CD4-positive, alpha-beta T cell treated with Interleukin-15 for 1 hour (primary cell): ENCODE measurements around the gene TMEM87B.

Experiments used
- DNase-seq: peaks from one replicate; pipeline ENCODE4 v3.0.0-alpha.2; 2020

TMEM87B gene

DNA sequence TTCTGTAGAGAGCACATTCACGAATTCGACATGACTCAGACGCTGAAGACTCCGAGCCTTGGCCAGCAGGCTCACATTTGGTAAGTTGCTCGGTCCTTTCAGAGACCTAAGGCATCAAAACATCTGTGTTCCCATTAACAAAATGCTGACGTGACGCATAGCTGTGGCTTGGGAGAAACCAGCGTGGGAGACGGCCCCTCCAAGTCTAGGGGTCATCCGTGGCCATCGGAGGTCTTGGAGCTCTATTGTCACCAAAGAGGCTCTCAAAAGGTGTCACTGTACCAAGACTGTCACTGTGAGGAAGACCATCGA, 98.1 kb downstream of the TMEM87B start:
- DNase-seq = no peak

DNA sequence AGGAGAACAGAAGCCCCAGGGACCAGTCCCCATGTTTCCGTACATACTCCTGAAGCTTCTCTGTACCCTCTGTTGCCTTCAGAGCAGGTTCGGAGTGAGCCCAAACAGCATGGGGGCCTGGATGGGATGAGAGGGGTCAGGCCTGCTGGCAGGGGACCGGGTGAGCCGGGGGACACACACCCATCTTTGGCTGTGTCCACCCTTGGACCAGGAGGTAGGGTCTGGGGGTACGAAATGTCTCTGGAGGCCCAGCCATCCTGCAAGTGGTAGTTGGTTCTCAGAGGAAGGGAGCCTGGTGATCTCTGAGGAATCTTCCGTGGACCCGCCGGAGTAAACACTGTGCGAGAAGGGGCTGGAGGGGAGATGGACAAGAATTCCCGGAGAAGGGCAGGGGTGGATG, 98.4 kb downstream of the TMEM87B start:
- no peak for DNase-seq

DNA sequence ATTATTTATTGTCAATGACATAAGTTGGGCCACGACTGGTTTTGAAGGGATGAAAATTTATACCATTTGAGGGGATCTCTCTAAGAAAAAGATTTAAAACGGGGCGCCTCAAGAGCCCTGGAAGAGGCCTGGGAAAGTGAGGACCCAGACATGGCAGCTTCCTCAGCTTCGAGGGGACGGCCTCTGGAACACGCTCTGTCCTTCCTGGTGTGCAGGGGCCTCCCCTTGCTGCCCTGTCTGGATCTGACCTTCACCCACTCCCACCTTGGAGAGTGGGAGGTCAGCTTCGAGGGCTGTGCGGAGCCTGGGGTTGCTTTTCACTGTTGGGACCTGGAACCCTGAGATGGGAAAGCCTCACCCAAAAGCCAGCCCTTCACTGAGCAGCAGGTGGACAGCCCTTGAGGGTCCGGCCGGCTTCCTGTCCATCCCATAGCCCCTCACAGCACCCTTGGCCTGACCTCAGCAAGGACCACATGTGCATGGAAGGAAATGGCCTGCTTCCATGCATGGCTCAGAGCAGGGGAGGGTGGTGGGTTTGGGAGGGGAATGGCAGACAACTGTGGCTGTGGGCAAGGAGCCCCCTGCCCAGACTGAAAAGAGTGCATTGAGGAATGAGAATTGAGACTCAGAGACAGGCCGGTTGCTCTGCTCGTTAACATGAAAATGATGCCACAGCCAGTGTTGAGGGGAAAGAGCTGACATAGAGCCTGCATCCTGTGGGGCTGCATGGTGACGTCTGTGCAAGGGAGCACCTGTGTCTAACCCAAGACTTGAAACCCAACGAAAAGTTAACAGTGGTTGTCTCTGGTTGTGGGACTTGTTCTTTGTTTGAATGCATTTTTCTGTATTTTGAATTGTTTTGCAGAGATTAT, 99.4 kb downstream of the TMEM87B start:
- peak; percentile 51 for DNase-seq

DNA sequence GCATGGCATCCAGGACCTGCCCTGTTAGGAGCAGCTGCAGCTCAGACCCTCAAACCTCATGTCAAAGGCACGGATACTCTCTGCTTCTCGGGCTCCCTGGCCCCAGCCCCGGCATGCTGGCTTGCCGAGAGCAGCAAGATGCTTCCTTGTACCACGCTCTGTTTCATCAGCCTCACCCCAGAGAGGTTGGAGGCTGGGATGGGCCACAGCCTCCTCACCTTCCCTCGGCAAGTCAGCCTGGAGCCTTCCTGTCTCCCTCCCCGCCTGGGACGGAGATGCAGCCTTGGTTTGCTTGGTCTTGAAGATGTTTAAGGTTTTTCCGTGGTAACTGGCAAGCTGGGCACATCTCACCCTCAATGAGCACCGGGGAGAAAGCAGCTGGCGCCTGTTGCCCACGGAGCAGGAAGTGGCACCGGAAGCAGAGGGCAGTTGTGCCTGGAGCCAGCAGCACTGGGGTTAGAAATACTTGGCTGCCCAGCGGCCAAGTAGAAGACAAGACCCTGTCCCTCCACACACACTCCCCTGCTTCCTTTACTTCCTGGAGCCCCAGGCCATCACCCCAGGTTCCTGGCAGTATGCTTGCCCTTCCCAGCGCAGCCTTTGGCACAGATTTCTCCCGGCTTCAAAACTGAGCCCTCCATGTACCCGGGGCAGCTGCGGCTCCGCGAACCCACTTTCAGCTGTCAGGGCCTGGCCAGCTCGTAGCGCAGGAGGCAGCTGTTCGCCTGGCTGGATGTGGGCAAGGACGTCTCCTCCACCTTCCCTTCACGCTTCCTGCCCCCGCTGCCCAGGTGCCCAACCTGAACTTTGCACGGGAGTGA, 100.5 kb downstream of the TMEM87B start:
- DNase-seq = peak; percentile 29

DNA sequence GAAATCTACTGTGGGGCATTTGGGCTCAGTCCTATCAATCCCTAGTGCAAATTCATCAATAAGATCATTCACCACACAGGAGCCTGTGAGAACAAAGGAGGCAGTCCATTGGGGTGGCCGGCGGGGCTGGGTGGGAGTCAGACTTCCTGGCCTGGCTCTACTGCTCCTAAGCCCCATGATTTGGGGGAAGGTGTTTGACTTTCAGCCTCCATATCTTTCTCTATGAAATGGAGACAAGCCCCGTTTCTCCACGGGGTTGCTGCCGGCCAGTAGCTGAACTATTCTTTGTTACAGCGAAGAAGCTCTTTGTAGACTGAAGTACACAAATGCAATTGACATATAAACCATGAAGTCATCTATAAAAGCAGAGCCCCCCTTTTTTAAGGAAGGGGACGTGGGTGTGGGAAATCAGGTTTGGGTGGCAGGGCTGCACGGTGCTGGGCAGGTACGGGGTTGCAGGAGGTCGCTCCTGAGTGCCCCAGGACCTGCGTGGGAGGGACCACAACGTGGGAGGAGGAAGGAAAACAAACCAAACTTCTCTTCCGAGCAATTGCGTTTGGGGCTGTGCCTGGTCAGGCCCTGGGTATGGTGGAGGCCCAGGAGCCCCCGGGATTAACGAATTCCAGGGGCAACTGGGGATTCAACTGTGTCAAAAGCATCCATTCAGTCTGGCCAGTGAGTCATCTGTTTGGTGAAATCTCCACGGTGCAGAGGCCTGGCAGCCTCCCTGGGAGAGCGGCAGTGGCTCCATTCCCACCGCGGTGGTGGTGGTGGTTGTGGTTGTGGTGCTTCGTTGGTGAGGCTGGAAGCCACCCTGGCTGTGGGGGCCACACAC, 101.3 kb downstream of the TMEM87B start:
- peak; percentile 24 for DNase-seq

DNA sequence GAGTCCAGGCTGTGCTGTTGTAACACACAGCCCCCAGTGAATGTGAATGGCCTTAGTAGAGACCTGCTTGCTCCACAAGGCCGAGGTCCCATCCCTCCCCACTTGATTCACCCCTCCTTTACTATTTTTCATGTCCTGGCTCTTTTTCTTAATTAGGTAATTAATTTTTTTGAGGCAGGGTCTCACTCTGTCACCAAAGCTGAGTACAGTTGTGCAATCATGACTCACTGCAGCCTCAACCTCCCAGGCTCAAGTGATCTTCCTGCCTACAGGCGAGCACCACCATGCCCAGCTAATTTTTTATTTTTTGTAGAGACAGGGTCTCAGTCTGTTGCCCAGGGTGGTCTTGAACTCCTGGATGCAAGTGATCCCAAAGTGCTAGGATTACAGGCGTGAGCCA, 102.4 kb downstream of the TMEM87B start:
- DNase-seq = no peak

DNA sequence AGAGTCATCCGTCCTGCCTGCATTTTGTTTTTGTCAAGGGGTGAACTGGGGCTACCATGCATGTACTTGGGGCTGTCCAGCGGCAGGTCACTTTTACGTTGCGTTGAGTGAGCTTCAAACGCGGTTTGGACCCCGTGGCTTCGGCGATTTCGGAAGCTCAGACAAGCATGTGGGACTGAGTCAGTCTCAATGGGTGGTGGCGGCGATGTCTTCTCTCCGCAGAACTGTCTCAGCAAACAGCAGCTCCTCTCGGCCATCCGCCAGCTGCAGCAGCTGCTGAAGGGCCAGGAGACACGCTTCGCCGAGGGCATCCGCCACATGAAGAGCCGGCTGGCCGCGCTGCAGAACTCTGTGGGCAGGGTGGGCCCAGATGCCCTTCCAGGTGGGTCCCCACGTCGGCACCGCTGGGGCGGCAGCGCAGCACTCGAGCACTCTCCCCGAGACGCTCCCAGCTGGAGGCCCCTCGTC, 104.4 kb downstream of the TMEM87B start:
- DNase-seq = peak; percentile 29

DNA sequence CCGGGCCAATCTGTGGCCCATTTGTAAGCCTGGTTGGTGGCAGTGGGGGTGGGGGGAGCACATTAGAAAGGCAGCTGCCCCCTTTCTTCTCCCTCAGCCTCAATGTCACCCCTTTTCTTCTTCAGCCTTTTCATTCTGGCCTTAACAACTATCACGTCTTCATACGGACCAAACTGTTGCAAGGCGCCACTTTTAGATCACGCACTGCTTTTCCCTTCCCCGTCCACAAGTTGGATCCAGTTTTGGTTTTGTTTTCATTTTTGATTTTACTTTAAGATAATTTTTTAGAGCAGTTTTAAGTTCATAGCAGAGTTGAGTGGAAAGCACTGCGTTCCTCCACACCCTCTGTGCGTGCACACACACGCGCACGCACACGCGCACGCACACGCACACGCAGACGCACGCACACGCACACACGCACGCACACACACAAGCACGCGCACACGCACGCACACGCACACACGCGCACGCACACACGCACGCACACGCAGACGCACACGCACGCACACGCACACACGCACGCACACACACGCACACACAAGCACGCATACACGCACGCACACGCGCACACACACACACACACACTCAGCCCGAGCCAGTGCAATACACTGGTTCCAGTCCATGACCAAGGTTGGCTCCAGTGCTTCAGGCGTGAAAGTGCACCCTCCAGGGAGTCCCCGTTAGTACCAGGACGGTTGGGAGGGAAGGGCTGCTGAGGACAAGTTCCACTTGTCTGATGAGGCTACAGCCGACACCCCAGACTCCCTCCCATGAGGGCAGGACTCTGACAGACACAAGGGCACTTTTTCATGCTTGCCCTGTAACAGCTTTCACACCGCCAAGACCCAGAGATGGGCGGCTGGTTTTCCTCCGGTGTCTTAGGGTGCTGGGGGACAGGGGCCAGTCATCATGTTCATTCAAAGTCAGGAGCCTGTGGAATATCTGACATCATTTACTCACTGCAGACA, 105.5 kb downstream of the TMEM87B start:
- DNase-seq = no peak

DNA sequence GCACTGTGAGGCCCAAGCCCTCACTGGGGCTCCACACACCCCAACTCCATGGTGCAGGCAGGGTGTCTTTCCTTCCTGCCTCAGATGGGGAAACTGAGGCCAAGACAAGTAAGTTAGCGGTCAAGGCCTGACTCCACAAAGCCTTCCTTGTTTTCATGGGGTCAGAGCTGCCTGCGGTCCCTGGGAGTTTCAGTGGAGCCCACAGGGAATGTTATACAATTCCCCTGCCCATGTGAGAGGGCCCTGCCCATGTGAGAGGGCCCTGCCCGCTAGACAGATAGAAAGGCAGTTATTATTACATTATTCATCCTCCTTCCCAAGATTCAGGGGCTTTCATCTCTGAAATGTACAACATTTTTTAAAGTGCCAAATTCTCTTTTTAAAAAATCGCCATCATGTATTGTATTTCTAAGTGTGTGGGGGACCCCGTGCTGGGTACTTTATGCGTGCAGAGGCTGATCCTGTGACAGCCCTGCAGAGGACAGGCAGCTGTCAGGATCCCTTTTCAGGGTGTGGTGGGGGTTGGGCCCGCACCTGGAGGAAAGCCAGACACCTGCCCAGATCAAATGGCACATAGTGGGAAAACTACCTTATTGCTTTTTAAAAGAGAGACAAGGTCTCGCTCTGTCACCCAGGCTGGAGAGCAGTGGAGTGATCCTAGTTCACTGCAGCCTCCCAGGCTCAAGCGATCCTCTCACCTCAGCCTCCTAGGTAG, 106.5 kb downstream of the TMEM87B start:
- no peak for DNase-seq

DNA sequence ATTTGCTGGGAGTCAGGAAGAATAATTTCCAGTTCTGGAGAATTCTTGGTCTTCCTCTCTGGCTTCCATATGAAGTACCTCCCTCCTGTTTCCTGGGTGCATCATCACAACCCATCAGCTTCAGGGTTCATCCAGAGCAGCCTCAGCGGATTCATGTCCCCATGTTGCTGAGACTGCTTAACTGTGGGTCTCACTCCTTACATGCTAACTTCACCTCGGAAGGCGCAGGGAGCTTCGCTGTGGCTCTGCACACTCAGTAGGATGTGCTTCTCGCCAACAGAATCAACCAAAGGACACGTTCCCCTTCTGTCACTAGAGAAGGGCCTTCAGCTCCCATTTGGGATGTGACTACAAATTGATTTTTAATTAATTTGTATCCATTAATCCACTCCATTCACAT, 107.3 kb downstream of the TMEM87B start:
- no peak for DNase-seq

DNA sequence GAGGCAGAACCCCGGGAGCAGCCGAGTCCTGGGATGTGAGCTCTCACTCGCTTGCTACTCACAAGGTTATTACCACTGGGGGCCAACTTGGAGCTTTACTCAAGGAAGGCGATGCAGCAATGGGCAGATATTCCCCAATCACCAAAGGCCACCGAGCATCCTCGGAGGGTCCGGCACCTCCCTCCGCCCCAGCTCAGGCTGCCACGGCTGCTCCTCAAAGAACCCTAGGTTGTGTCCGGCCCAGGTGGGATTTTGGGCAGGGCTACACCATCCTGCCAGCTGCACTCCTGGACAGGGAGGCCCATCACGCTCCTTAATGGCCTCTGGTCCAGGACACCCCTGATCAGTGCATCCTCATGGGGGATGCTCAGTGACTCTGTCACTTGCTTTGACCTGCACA, 107.9 kb downstream of the TMEM87B start:
- no peak for DNase-seq

DNA sequence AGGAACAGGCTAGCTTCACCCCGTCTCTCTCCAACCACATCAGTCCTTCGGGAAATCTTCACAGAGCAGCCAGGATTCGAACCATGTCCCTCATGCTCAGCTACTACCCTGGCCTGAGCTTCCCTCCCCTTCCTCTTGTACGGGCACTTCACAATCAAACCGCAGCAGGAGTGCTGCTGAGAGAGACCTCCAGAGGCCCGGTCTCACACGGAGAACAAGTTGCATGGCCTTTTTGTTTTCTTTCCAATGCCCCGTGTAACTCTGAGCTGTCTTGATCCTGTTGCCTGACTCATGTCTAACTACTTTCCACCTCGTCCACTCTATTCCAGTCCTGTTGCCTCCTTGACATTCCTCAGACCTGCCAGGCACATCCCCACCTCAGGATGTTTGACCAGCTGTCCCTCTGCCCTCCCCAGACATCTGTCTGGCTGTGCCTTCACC, 108.5 kb downstream of the TMEM87B start:
- DNase-seq = no peak

DNA sequence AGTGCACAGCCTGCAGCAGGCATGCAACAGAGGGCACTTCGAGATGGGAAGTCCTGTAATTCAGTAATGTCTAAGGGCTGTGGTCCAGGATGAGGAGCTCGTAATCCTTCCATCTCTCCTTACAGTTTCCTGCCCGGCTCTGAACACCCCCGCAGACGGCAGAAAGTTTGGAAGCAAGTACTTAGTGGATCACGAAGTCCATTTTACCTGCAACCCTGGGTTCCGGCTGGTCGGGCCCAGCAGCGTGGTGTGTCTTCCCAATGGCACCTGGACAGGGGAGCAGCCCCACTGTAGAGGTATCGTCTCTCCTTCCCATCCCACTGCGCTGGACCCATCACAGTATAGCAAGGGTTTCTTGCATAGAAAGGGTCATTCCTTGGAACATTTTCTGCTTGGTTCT, 109.8 kb downstream of the TMEM87B start:
- no peak for DNase-seq

DNA sequence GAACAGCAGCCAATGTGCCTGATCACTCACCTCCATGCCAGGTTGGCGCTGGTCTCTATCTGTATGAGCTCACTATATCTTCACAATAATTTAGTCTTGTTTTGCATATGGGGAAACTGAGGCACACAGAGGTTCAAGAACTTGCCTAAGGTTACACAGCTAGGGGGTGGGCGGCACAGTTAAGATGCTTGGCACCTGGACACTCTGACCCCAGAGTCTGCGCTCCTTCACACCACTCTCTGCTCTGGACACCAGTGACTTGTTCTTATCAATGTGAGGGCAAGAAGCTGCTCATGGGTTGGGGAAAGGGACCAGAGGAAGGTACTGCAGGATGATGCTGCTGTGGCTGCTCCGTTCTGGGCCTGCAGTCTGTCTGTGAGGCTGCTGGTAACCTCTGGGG, 110.2 kb downstream of the TMEM87B start:
- no peak for DNase-seq

DNA sequence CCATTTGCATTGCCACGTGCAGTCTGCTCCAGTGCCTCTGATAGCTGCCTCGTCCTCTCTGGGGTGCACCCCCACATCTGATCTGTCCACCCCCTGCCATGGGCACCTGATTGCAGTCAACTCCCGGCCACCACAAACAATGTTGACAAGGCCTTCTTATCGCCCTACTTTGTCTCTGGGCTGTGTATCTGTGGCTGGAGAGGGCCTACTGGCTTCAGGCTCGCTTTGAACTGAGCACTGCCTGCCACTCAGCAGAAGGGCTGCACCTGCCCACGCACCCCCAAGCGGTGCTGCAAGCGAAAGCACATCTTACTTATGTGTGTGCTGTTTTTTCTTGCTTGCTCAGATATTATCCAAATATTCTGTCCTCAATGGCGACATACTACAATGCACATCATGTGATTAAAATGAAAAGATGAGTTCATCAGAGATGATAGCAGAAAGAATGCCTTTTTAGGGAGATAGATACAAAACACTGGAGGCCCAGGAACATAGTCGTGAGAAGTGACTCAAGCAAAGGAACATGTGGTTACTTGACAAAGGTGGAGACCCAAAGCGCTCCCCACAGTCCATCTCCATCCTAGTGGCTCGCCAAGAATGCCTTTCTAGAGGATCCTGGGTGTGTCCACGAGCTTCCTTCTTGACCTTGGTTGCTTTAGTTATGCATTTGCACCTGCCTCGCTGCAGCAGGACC, 111.9 kb downstream of the TMEM87B start:
- DNase-seq = no peak

DNA sequence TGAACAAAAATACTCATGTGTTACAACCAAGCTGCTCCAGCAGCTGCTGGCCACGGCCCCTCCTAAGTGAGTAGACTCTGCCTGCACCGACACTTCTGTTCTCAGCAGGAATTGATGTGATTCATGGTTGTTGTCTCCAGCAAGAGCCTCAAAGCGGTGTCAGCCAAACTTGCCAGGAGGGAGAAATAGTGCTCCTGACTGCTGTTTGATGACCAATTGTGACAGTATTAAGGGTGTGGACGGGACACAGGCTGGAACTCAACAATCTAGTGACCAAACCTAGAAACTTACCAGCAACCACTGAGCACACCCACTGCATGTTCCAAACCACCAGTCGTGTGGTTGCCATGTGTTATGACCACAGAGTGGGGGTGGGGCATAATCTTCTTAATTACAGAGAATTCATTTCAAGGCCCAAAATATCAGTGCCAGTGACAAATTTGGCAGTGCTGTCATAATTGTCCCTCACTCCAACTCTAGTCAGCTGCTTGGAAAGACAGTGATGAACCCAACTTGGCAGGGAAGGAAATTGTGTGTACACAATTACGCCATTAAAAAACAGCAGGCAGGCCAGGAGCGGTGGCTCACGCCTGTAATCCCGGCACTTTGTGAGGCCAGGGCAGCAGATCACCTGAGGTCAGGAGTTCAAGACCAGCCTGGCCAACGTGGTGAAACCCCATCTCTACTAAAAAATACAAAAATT, 113.5 kb downstream of the TMEM87B start:
- DNase-seq = no peak
